ENCODE data around the gene BAZ1B. TPM values are rescaled to one million over a fixed set of nuclear protein-coding genes. Genes with fewer than 3 reads are reported as not detected.

BAZ1B gene, protein sequence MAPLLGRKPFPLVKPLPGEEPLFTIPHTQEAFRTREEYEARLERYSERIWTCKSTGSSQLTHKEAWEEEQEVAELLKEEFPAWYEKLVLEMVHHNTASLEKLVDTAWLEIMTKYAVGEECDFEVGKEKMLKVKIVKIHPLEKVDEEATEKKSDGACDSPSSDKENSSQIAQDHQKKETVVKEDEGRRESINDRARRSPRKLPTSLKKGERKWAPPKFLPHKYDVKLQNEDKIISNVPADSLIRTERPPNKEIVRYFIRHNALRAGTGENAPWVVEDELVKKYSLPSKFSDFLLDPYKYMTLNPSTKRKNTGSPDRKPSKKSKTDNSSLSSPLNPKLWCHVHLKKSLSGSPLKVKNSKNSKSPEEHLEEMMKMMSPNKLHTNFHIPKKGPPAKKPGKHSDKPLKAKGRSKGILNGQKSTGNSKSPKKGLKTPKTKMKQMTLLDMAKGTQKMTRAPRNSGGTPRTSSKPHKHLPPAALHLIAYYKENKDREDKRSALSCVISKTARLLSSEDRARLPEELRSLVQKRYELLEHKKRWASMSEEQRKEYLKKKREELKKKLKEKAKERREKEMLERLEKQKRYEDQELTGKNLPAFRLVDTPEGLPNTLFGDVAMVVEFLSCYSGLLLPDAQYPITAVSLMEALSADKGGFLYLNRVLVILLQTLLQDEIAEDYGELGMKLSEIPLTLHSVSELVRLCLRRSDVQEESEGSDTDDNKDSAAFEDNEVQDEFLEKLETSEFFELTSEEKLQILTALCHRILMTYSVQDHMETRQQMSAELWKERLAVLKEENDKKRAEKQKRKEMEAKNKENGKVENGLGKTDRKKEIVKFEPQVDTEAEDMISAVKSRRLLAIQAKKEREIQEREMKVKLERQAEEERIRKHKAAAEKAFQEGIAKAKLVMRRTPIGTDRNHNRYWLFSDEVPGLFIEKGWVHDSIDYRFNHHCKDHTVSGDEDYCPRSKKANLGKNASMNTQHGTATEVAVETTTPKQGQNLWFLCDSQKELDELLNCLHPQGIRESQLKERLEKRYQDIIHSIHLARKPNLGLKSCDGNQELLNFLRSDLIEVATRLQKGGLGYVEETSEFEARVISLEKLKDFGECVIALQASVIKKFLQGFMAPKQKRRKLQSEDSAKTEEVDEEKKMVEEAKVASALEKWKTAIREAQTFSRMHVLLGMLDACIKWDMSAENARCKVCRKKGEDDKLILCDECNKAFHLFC (N-terminal part only)
- 28.0 and 28.2 TPM in 2 replicates for total RNA-seq

DNA sequence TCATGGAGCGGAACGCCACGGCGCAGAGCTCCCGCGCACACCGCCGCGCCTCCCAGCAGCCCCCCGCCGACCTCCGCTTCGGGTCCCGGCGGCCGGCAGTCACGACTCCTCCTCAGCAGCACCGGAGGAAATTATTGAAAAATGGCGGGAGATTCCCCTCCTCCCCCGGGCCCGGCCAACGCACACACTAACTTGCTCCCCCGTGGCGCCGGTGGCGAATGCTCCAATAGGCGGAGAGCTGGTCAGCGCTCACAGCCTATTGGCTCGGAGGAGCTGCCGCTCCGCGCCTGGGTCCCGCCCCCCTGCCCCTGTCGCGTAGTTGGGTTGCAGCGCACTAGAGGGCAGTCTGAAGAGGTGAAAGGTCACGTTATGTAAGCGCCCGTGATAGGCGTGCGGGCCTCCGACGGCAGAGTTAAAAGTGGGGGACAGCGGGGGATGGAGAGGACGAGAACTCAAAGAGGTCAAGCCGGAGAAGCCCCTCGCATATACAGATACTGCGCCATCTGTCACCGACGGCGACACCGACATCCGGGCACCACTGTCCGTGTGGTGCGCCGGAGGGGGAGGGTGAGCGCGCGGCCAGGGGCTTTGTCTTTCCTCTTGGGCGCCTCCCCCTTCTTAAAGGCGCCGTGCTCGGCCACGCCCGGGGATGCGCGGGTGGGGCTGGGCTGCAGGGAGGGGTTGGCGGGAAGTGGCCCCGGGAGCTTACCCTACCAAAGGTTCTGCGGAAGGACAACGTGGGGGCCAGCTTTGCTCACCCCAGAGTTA lies at the start of gene BAZ1B:
Gene BAZ1B (minus strand): TSS at position 189 of the 768 bp plus-strand sequence. CDS start 360 bp downstream, outside the sequence.

DNA sequence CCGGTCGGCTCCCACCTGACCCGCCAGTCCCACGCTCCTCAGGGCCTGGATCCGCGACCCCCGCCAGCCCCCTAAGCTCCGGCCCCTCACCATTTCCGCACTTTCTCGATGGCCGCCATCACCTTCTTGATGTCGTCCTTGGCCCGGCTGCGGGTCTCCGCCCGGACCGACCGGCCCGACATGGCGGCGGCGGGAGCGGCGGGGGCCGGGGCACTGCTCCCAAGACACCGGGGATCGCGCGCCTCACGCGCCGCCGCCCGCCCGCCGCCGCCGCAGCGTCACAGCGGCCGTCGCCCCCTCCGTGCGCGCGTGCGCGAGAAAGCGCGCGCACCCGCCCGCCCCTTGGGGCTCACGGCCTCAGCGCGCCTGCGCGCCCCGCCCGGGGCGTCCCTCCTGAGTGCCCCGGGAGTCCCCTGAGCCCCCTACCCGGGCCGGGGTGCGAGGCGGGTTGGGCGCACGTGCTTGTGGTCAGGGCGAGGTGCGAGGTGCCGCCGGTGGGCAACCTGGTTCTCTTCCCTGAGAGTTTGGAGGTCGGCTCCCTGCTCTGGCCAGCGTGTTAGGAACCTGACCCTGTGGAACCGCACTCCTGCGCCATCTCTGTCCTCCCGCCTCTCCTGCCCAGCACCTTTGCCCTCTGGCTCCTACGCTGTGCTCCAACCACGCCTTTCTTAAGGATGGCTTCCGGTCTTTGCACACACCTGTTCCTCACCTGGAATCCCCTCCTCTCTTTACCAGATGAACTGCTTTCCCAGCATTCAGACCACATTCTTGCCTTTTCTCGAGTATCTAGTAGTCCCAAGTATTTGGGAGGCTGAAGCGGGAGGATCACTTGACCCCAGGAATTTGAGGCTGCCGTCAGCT lies 35.5 kb upstream of the BAZ1B start, which contains the start of gene BCL7B:
Gene BCL7B (minus strand): TSS at position 294 of the 861 bp plus-strand sequence. CDS start 112 bp downstream, at position 182.

Other genes with a start within 250 kb of the BAZ1B start
- gene NSUN5, start 213.5 kb downstream of the BAZ1B start, total RNA-seq = 60.9 and 65.0 TPM in 2 replicates
- gene TRIM50, start 194.2 kb downstream of the BAZ1B start, total RNA-seq = not detected in 2 replicates
- gene FKBP6, start 194.1 kb downstream of the BAZ1B start, total RNA-seq = not detected in 2 replicates
- gene FZD9, start 88.5 kb downstream of the BAZ1B start, total RNA-seq = 0.16 and 0.27 TPM in 2 replicates
- 41.5 and 52.1 TPM in 2 replicates for gene BCL7B, start 35.4 kb upstream of the BAZ1B start, total RNA-seq
- 46.5 and 50.5 TPM in 2 replicates for gene TBL2, start 56.3 kb upstream of the BAZ1B start, total RNA-seq
- gene MLXIPL, start 102.2 kb upstream of the BAZ1B start, total RNA-seq = 0.04 TPM in 1 of 2 replicates, not detected in the other
- 2.3 and 2.9 TPM in 2 replicates for gene VPS37D, start 145.5 kb upstream of the BAZ1B start, total RNA-seq
- 2.6 and 3.9 TPM in 2 replicates for gene DNAJC30, start 161.2 kb upstream of the BAZ1B start, total RNA-seq
- gene BUD23, start 161.3 kb upstream of the BAZ1B start, total RNA-seq = 75.0 and 85.3 TPM in 2 replicates
- 10.0 and 19.6 TPM in 2 replicates for gene STX1A, start 197.4 kb upstream of the BAZ1B start, total RNA-seq
- 17.0 and 29.6 TPM in 2 replicates for gene ABHD11, start 216.5 kb upstream of the BAZ1B start, total RNA-seq
- gene CLDN3, start 248.0 kb upstream of the BAZ1B start, total RNA-seq = not detected in 2 replicates